ENCODE measurements around the gene DIAPH3. TPM values are rescaled to one million over a fixed set of nuclear protein-coding genes. Genes with fewer than 3 reads are reported as not detected.

Gene DIAPH3
- total RNA-seq, 1 donor from 2014 or later, result 0.15 TPM

- no peak for DNase-seq (ENCODE audit: low spot score)
- no peak for ATAC-seq
Measured at GRCh38 chr13:59641817-59642216, 521.9 kb downstream of the DIAPH3 start.

DNA sequence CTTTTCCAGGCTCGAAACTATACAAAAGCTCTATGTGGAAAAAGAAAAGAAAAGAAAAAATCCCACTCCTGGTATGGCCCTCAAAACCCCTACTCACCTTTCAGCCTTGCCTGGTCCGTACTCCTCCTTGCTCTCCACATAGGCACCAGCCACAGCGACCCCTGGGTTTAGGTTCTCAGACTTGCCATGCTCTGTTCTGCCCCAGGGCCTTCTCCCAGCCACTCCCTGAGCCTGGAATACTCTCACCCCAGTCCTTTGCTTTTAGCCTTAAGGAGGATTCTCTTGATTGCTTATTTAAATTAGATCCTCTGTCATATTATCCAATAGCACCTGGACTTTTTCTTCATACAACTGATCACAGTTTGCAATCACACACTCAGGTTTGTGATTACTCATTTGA lies 522.5 kb downstream of the DIAPH3 start:
- DNase-seq (ENCODE audit: low spot score) (no peak), ATAC-seq (no peak)

DNA sequence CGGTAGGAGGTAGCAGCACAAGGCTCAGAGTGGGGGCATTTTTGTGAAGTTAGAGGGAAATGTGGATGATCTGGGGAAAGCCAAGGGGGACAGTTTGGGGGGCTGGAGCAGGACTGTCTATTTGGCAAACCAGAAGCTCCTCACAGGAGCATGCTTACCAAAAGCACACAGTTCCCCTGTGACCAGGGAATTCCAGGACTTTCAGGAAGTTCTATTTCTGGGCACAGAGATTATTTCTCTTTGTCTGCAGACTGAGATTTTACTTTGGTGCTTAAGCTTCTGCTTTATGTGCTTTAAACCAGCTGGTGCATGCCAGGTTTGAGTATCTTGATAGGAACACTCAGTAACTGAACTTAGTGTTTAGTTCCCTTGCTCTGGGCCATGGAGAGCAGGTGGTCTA lies 525.3 kb downstream of the DIAPH3 start:
- no peak for DNase-seq (ENCODE audit: low spot score)

DNA sequence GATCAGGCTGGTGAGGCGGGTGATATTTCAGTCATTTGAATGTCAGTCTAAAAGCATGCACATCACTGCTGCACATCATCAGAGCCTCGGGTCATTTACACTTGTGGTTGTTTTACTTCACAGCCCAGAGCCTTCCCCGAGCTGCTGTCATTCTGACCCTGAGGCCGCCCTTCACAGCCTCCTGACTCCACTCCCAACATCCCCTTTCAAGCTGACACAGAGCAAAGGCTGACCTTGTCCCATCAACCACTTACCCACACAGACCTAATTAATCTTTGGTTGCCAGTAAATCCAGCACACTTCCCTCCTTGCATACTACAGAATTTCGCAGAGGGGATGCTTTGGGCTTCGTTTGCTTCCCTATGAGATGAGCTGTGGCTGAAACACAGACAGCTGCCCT lies 528.1 kb downstream of the DIAPH3 start:
- ATAC-seq (no peak), DNase-seq (ENCODE audit: low spot score) (no peak)

More for the DNA sequence above, 525.3 kb downstream of the DIAPH3 start:
- no peak for ATAC-seq

GRCh38 chr13:59633290-59633689 lies 530.4 kb downstream of the DIAPH3 start:
- ATAC-seq, result peak; percentile 53
- DNase-seq (ENCODE audit: low spot score), result no peak

DNA sequence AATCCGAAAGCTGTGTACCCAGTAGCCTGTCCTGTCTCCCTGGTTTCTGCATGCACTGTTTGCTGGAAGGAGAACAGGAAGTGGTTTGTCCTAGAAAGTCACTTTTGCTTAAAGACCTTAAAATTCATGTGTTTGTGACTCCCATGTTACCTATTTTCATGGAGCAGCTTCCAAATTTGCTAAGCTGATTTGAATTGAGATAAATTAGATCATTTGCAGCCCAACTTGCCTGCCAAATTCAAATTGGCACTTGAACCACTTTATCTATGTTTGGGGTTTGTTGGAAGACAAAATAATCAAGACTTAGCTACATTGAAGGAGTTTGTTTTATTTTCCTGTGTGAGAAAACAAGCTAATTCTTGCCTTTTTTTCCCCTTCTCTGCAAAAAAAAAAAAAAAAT lies 532.5 kb downstream of the DIAPH3 start:
- ATAC-seq, result no peak
- no peak for DNase-seq (ENCODE audit: low spot score)

- DNase-seq (ENCODE audit: low spot score) (no peak), ATAC-seq (no peak)
Measured at GRCh38 chr13:59625111-59625510, 538.6 kb downstream of the DIAPH3 start.

DNA sequence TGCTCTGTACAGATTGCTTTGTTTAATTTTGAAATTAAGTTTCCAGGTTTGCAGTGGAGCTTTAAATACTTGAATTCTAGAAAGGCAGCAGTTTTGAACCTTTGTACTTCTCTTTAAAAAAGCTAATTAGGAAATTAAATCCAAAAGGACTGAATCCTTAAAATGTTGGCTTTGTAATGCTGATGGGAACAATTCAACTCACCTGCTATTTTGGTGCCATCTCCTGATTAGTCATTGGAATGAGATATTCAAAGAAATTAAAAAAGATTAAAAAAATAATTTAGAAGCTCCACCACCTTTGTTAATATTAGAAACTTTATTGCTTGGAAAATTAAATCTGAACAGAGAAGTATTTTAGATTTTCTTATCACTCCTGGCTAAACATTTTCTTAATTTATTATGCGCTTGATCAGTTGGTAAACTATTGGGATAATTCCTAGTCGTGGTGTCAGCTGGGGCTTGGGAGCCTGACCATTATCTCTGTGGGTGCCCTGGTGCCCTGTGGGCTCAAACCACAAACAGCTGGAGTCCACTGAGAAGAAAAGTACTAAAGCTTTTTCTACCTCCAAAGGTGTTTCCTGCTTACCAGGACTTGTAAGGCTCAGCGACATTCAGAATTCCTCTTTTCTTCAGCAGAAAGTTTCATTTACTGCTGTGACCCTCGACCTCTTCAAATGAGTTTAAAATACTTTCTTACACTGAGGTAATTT lies 540.4 kb downstream of the DIAPH3 start:
- ATAC-seq, result no peak

GRCh38 chr13:59621773-59622172 lies 542.0 kb downstream of the DIAPH3 start:
- DNase-seq (ENCODE audit: low spot score), result no peak
- ATAC-seq, result no peak

More for the DNA sequence above, 540.4 kb downstream of the DIAPH3 start:
- DNase-seq (ENCODE audit: low spot score), result no peak

Other genes with a start within 250 kb of the DIAPH3 start
- gene TDRD3, start 233.3 kb upstream of the DIAPH3 start, total RNA-seq, result 11.3 TPM